ENCODE measurements around the gene TMEM47. TPM values are rescaled to one million over a fixed set of nuclear protein-coding genes. Genes with fewer than 3 reads are reported as not detected.

Gene TMEM47
- total RNA-seq (ENCODE audit: unreplicated experiment): 1.6 TPM
- long read RNA-seq: 0 reads

- Mint-ChIP-seq H3K36me3 (ENCODE audit: low read depth, unreplicated experiment) (peaks cover 3% of the 10 kb centered on the region), H3K4me1 (ENCODE audit: unreplicated experiment) (peaks cover 8% of the 10 kb centered on the region), H3K27me3 (ENCODE audit: unreplicated experiment) (no peaks in the 10 kb centered on the region), H3K27ac (ENCODE audit: unreplicated experiment) (peak within 1 kb of the TSS; percentile 75), H3K4me3 (ENCODE audit: unreplicated experiment) (peak within 1 kb of the TSS; percentile 94), H3K9me3 (ENCODE audit: unreplicated experiment) (no peaks in the 10 kb centered on the region)
- no peak for TF ChIP-seq CTCF (IDR thresholded peaks at IDR 0.05; ENCODE audit: unreplicated experiment)
- DNase-seq (ENCODE audit: low spot score): peak; percentile 67
These were observed at the start of gene TMEM47 for GRCh38 chrX:34656842-34657725. TMEM47 (minus strand) TSS chrX:34657285; CDS start chrX:34657029, 256 bp downstream.

GRCh38 chrX:34687095-34687494, 30.0 kb upstream of the TMEM47 start:
- Mint-ChIP-seq H3K4me3 (ENCODE audit: unreplicated experiment) (no peak overlapping the region), H3K4me1 (ENCODE audit: unreplicated experiment) (no peaks in the 10 kb centered on the region), H3K36me3 (ENCODE audit: low read depth, unreplicated experiment) (no peaks in the 10 kb centered on the region), H3K9me3 (ENCODE audit: unreplicated experiment) (no peaks in the 10 kb centered on the region), H3K27me3 (ENCODE audit: unreplicated experiment) (no peaks in the 10 kb centered on the region), H3K27ac (ENCODE audit: unreplicated experiment) (no peak overlapping the region)
- DNase-seq (ENCODE audit: low spot score): no peak
- TF ChIP-seq CTCF (IDR thresholded peaks at IDR 0.05; ENCODE audit: unreplicated experiment): no peak

GRCh38 chrX:34659575-34659974, 2.5 kb upstream of the TMEM47 start:
- Mint-ChIP-seq H3K36me3 (ENCODE audit: low read depth, unreplicated experiment) (peaks cover 3% of the 10 kb centered on the region), H3K9me3 (ENCODE audit: unreplicated experiment) (no peaks in the 10 kb centered on the region), H3K4me3 (ENCODE audit: unreplicated experiment) (no peak overlapping the region), H3K4me1 (ENCODE audit: unreplicated experiment) (peaks cover 8% of the 10 kb centered on the region), H3K27me3 (ENCODE audit: unreplicated experiment) (no peaks in the 10 kb centered on the region), H3K27ac (ENCODE audit: unreplicated experiment) (no peak overlapping the region)
- no peak for DNase-seq (ENCODE audit: low spot score)
- TF ChIP-seq CTCF (IDR thresholded peaks at IDR 0.05; ENCODE audit: unreplicated experiment): no peak

- Mint-ChIP-seq H3K27me3 (ENCODE audit: unreplicated experiment) (no peaks in the 10 kb centered on the region), H3K36me3 (ENCODE audit: low read depth, unreplicated experiment) (peaks cover 3% of the 10 kb centered on the region)
These were observed 1.2 kb upstream of the TMEM47 start for GRCh38 chrX:34658326-34658725.

More at GRCh38 chrX:34658326-34658725, 1.2 kb upstream of the TMEM47 start:
- peaks cover 8% of the 10 kb centered on the region for H3K4me1 Mint-ChIP-seq (ENCODE audit: unreplicated experiment)
- H3K9me3 Mint-ChIP-seq (ENCODE audit: unreplicated experiment): no peaks in the 10 kb centered on the region
- no peak for TF ChIP-seq CTCF (IDR thresholded peaks at IDR 0.05; ENCODE audit: unreplicated experiment)
- no peak overlapping the region for H3K27ac Mint-ChIP-seq (ENCODE audit: unreplicated experiment)
- no peak for DNase-seq (ENCODE audit: low spot score)
- peak overlapping the region; percentile 83 for H3K4me3 Mint-ChIP-seq (ENCODE audit: unreplicated experiment)
